ENCODE data around the gene DGCR8.

The DGCR8 gene

GRCh38 chr22:20079745-20080444 is at the start of gene DGCR8:
Gene DGCR8, plus strand, starts transcription at chr22:20080241. Its CDS starts 5,723 bp downstream, at chr22:20085964.
- peak; percentile 94 for DNase-seq (ENCODE audit: low spot score)

- DNase-seq (ENCODE audit: low spot score): no peak
Measured at GRCh38 chr22:20031732-20032406, 48.2 kb upstream of the DGCR8 start.

- no peak for DNase-seq (ENCODE audit: low spot score)
Measured at GRCh38 chr22:20032407-20032991, 47.5 kb upstream of the DGCR8 start.

GRCh38 chr22:20033045-20033706 is 46.9 kb upstream of the DGCR8 start:
- no peak for DNase-seq (ENCODE audit: low spot score)

- no peak for DNase-seq (ENCODE audit: low spot score)
Measured at GRCh38 chr22:20034143-20034542, 45.9 kb upstream of the DGCR8 start.

DNA sequence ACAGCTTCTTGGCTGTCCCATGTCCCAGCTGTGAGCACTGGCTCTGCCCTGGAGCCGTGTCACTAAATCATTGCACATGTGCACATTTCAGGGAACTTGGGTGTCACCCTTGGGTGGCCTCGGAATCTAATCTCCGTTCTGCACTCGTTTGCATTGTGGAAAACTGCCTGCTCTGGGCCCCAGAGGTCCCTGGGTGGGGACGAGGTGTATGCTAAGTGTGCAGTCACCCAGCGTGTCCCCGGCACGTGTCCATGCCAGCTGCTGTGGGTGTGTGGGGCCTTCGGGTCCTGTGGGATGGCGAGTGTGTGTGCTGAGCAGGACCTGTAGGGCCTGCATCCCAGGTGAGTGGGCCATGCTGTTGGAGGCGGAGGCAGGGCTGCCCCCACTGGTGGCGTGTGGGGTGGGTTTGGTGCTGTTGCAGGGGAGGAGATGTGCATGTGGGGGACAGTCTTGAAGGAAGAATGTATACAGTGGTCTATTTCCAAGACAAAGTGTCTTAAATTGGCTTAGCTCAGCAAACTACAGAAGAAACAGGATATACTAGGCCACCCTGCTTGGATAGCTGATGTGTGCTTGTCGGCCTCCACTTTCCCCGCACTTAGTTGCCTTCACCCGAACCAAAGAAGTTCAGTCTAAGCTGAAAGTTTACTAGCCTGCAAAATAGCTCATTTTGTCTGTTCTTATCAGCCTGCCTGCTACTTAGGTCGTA is 44.5 kb upstream of the DGCR8 start:
- DNase-seq (ENCODE audit: low spot score): no peak

- no peak for DNase-seq (ENCODE audit: low spot score)
Measured at GRCh38 chr22:20036084-20036482, 44.0 kb upstream of the DGCR8 start.

DNA sequence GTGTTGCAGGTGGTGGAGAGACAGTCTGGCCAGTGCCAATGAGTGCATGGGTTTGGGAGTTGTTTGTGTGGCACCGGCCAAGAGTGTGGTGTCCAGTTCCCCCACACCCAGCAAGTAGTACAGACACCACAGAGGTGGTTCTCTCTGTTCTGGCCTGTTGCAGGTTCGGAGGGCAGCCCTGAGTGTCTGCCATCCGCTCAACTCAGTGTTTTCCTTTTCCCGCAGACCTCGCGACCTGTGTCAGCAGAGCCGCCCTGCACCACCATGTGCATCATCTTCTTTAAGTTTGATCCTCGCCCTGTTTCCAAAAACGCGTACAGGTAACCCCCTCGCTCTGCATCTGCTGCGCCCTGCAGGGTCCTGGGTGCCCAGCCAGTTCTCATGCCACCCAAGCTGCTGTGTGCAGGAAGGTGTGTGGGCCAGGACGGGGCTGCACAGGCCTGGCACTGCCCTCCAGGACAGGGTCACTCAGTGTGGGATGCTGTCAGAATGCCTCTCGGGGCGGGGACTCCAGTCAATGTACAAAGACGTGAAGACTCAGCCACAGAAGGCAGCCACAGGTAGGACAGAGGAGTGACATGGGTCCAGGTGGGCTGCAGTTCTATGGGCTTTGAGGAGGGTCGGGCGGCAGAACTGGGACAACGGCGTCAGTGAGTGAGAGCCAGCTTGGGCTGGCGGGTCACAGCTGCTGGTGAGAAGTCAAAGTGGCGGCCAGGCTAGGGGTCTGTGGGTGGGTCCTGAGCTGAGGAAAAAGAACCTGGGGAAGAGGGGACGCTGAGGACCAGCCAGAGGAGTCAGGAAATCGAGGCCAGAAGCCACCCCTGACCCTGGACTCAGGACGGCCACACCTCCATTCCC is 43.3 kb upstream of the DGCR8 start:
- no peak for DNase-seq (ENCODE audit: low spot score)

DNA sequence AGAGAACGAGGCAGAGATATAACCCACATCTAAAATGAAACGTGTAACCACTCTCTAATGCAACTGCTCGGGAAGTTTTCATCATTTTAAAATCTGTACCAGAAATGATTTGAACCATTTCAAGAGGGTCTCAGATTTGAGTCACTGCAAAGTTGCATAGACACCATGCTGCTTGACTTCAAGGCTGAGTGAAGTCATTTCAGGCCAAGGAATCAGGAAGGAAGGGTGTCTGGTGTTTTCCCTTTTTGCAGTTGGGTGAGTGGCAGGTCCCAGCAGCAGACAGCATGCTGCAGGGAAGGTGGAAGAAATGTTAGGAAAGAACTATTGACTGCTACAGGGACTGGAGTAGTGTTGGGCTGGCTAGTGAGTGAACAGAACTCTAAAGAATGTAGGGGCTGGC is 42.6 kb upstream of the DGCR8 start:
- DNase-seq (ENCODE audit: low spot score): no peak

DNA sequence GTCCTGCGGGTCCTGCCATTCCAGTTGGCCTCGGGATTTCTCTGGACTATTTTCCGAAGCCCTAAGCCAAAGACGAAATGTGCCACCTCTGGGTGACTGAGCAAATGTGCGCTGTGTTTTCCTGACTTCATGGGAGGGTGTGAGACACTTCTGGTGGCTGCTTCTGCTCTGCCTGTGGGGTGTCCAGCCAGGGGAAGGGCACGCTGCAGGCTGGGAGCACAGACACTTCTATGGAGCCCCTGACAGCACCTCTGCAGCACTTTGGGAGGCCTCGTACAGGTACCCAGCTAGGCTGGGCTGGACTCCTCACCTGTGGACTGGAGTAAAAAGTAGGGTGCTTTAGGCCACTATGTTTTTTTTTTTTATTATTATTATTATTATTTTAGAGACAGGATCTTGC is 41.5 kb upstream of the DGCR8 start:
- no peak for DNase-seq (ENCODE audit: low spot score)

DNA sequence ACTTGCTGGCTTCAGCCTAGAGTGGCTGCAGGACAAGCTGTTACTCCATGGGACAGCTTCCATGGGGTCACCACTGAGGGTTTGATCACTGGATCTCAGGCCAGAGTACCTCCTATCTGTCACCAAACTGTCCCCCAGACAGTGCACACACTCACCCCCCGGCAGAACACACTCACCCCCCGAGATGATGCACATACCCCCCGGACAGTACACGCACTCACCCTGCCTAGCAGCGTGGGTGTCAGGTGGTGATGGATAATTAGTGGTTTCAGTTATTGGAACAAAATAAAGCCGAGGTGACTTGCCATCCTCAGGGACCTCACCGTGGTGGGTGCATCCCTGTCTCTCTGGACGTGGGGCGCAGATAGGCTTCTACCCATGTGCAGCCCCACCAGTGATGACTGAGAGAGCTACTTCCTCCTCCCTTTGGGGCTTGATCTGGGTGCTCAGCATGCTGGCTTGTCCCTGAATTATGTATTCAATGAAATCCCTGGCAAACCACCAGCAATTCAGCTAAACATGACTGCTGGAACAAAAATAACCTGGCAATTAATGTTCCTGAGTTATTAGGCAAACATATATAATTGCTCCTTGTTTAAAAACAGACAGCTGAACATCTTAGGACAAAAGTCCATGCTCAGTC is 40.2 kb upstream of the DGCR8 start:
- DNase-seq (ENCODE audit: low spot score): no peak

GRCh38 chr22:20040327-20041200 is 39.5 kb upstream of the DGCR8 start:
- no peak for DNase-seq (ENCODE audit: low spot score)

DNA sequence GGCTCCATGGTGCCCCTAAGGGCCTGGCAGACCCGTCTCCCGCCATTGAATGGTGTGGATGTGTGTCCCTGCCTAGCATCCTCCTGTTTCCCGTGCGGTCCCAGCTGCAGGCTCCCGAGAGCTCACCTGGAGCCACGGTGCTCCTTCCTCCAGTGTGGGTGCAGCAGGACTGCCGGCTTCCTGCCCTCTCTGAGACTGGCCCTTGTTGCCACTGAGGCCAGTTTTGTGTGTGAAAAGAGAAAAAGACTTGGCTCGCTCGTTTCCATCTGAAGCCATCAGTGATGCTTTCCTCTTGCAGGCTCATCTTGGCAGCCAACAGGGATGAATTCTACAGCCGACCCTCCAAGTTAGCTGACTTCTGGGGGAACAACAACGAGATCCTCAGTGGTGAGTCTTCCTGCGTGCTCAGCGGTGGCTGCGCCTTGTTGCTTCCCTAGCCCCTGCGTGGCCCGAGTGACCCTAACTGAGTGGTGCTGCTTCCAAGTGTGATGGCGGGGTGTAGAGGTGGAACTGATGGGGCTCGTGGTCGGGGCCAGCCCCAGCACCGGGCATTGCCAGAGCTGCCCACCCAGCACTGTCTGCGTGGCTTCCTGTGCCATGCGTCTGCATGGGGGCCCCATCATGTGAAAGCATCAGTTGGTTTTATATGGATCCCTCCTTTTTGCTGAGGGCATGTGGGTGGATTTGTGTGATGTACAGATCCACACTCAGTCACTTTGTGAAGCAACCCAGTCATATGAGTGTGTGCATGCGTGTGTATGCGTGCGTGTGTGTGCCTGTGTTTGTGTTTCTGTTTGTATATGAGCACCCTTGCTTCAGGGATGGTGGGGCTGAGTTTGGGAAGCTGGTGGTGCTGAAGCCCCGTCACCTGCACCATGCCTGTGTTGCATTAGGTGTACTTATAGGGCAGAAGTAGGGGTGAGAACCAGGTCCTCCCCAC is 36.7 kb upstream of the DGCR8 start:
- no peak for DNase-seq (ENCODE audit: low spot score)

GRCh38 chr22:20043997-20044342 is 36.1 kb upstream of the DGCR8 start:
- DNase-seq (ENCODE audit: low spot score): no peak

GRCh38 chr22:20044495-20045151 is 35.4 kb upstream of the DGCR8 start:
- no peak for DNase-seq (ENCODE audit: low spot score)

DNA sequence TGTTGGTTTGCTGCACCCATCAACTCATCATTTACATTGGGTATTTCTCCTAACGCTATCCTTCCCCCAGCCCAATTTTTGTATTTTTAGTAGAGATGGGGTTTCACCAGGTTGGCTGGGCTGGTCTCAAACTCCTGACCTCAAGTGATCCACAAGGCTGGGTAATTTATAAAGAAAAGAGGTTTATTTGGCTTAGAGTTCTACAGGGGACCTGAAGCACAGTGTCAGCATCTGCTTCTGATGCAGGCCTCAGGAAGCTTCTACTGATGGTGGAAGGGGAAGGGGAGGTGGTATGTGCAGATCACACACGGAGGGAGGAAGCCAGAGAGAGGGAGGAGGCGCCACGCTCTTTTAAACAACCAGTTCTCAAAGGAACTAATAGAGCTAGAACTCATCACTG is 33.3 kb upstream of the DGCR8 start:
- DNase-seq (ENCODE audit: low spot score): no peak

- DNase-seq (ENCODE audit: low spot score): no peak
Measured at GRCh38 chr22:20051927-20052308, 28.1 kb upstream of the DGCR8 start.

All from HuH-7.5 (cell line).